Skin of body (tissue), 2 donors: ENCODE results near the gene SNX14. TPM values are rescaled to one million over a fixed set of nuclear protein-coding genes. Genes with fewer than 3 reads are reported as not detected.

ENCODE experiments used
- DNase-seq: peaks from one replicate; lab custom pipeline; 2025; lab: John Stamatoyannopoulos, UW
- total RNA-seq: library from RNA; depleted of rRNA; stranded (reverse); fragments of >200 nt; gene quantifications from one replicate; pipeline ENCODE4 v1.2.3, GENCODE V29; 2014

SNX14 gene
- total RNA-seq, 1 donor from 2014 or later: 102 TPM

GRCh38 chr6:85516168-85516567 lies 77.5 kb downstream of the SNX14 start:
- DNase-seq: no peak

GRCh38 chr6:85506441-85507093 lies 87.1 kb downstream of the SNX14 start:
- DNase-seq: no peak

- no peak for DNase-seq
Observed at GRCh38 chr6:85498596-85499258, 94.9 kb downstream of the SNX14 start.

- no peak for DNase-seq
Observed at GRCh38 chr6:85496856-85497255, 96.8 kb downstream of the SNX14 start.

GRCh38 chr6:85496009-85496579 lies 97.6 kb downstream of the SNX14 start:
- no peak for DNase-seq

GRCh38 chr6:85494547-85495536 lies 98.8 kb downstream of the SNX14 start:
- DNase-seq: no peak

- DNase-seq: no peak
Observed at GRCh38 chr6:85493389-85493788, 100.3 kb downstream of the SNX14 start.

- DNase-seq: no peak
Observed at GRCh38 chr6:85490516-85491248, 103.0 kb downstream of the SNX14 start.

- DNase-seq: no peak
Observed at GRCh38 chr6:85484948-85485347, 108.7 kb downstream of the SNX14 start.

- no peak for DNase-seq
Observed at GRCh38 chr6:85483846-85484245, 109.8 kb downstream of the SNX14 start.

- peak; percentile 59 for DNase-seq
Observed at GRCh38 chr6:85482905-85483700, 110.6 kb downstream of the SNX14 start.

GRCh38 chr6:85482206-85482904 lies 111.3 kb downstream of the SNX14 start:
- DNase-seq: peak; percentile 35

- DNase-seq: no peak
Observed at GRCh38 chr6:85479208-85479607, 114.5 kb downstream of the SNX14 start.

- DNase-seq: no peak
Observed at GRCh38 chr6:85476532-85476931, 117.1 kb downstream of the SNX14 start.

GRCh38 chr6:85473748-85474147 lies 119.9 kb downstream of the SNX14 start:
- no peak for DNase-seq

- DNase-seq: no peak
Observed at GRCh38 chr6:85472744-85473143, 120.9 kb downstream of the SNX14 start.

GRCh38 chr6:85470023-85470410 lies 123.6 kb downstream of the SNX14 start:
- no peak for DNase-seq

- DNase-seq: peak; percentile 30
Observed at GRCh38 chr6:85469276-85470022, 124.2 kb downstream of the SNX14 start.

GRCh38 chr6:85468326-85468725 lies 125.3 kb downstream of the SNX14 start:
- DNase-seq: no peak
